Measurements from ENCODE around the gene ADIG. TPM values are rescaled to one million over a fixed set of nuclear protein-coding genes. Genes with fewer than 3 reads are reported as not detected.
"Not testable (repeated sequence)": the region's sequence is repeated elsewhere in the genome, so short reads cannot be mapped to it uniquely, and the experiment has no call there.

ADIG gene
- total RNA-seq, 1 donor from 2014 or later, result not detected

- intact Hi-C loops (cut with DNase I), result no loop called here
- DNase-seq (ENCODE audit: low spot score) (no peak), ATAC-seq (no peak)
Measured at GRCh38 chr20:38564680-38565079, 16.3 kb upstream of the ADIG start.

DNA sequence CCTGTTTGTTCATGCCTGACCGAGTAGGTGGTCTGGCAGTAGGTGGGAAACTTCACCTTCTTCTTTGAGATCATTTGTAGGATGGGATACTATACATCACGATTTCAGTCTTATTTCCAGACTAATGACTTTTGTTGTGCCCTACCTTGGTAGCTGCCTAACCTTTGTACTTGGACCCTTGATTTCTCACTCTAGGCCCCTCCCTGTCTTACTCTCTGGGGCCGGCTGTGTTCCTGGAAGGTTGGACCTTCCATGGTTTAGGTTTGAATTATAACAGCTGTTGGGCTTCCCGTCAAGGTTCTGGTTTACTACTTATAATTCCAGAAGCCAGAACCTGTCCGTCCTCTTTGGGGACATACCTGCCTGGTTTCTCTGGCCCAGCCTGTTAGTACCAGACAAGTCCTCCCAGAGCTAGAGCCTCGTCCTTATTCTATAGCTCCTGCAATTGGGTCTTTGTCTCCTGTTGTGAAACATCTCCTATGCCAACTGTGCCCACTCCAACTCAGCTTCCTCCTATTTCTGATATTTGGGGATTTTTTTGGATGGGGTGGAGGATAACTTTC, 14.9 kb upstream of the ADIG start:
- DNase-seq (ENCODE audit: low spot score) (no peak), ATAC-seq (no peak)

GRCh38 chr20:38569747-38570525, 11.1 kb upstream of the ADIG start:
- DNase-seq (ENCODE audit: low spot score) (no peak), ATAC-seq (no peak)
- intact Hi-C loops (cut with DNase I), result no loop called here

More for the DNA sequence above, 14.9 kb upstream of the ADIG start:
- intact Hi-C loops (cut with DNase I), result no loop called here

- no peak for ATAC-seq
- no peak for DNase-seq (ENCODE audit: low spot score)
- intact Hi-C loops (cut with DNase I), result no loop called here
Measured at GRCh38 chr20:38573413-38573812, 7.6 kb upstream of the ADIG start.

GRCh38 chr20:38579219-38579910, 1.6 kb upstream of the ADIG start:
- ATAC-seq, result no peak
- intact Hi-C loops (cut with DNase I), result no loop called here

GRCh38 chr20:38579921-38580320, 1.1 kb upstream of the ADIG start:
- ATAC-seq, result no peak
- DNase-seq (ENCODE audit: low spot score), result no peak
- intact Hi-C loops (cut with DNase I), result no loop called here

More at GRCh38 chr20:38579219-38579910, 1.6 kb upstream of the ADIG start:
- DNase-seq (ENCODE audit: low spot score), result no peak

DNA sequence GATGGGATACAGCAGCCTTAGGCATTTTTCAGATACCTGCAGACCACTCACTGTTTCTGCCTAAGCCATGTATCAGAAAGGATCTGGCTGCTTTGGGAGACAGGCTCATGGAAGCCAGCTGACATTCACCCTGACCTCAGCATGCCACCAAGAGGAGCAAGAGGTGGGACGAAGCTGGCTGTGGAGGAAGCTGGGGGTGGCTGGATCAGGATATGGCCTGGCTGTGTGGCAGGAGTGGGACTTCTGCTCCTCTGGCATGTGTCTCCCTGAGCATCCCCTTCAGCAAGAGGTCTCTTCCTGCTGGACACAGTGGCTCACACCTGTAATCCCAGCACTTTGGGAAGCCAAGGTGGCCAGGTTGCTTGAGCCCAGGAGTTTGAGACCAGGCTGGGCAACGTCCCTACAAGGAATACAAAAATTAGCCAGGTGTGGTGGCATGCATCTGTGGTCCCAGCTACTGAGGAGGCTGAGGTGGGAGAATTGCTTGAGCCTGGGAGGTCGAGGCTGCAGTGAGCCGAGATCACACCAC, 897 bp downstream of the ADIG start:
- DNase-seq (ENCODE audit: low spot score) (no peak), ATAC-seq (no peak)
- intact Hi-C loops (cut with DNase I), result no loop called here

GRCh38 chr20:38583306-38583705, 2.3 kb downstream of the ADIG start:
- no peak for DNase-seq (ENCODE audit: low spot score)
- ATAC-seq, result no peak
- intact Hi-C loops (cut with DNase I), result no loop called here

DNA sequence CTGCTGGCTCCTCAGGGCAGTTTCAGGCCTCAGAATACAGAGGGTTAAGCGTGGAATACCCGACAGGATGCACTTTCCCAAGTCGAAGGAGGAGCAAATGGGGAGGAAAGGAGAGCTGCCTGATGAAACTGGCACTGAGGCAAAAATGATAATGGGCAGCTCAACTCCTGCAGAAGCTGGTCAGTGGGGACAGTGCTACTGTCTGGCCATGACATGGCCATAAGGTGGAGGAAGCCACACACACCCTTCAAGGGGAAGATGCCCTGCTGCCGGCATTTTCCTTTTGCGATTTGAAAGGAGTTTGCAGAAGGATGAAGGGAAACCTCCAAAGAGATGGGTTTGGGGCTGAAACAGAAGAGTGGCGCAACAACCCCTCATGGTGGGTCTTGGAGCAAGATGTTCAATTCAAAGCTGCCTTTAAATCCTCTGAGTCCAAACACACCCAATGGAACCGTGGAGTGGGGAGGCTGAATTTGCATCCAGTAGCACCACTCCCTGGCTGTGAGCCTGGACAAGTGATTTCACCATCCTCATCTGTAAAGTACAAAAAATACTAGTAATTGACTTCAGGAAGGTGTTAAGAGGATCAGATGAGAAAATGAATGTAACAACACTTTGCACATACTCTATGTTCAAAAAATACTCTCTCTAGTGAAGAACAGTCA, 3.2 kb downstream of the ADIG start:
- ATAC-seq, result no peak
- intact Hi-C loops (cut with DNase I), result no loop called here
- DNase-seq (ENCODE audit: low spot score), result no peak

GRCh38 chr20:38585404-38586180, 4.6 kb downstream of the ADIG start:
- ATAC-seq (no peak), DNase-seq (ENCODE audit: low spot score) (no peak)
- intact Hi-C loops (cut with DNase I), result no loop called here

DNA sequence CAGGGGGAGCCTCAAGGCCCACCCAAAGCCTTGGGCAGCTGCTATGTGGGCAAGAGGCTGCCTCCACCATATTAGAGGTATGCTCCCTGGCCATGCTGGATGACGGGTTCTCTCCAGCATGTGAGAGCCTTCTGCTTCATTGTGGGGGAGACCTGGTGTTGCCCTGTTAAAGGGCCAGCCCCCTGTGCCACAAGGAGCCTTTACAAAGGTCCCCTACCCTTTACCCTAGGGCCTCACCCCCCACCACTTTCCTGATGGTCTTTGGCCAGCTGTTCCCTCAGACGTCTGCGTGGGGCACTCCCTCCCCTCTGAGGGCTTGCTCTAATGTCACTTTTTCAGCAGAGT, 5.2 kb downstream of the ADIG start:
- intact Hi-C loops (cut with DNase I), result no loop called here
- ATAC-seq, result no peak
- DNase-seq (ENCODE audit: low spot score), result no peak

- intact Hi-C loops (cut with DNase I), result no loop called here
- DNase-seq (ENCODE audit: low spot score) (no peak), ATAC-seq (no peak)
Measured at GRCh38 chr20:38588303-38588702, 7.3 kb downstream of the ADIG start.

GRCh38 chr20:38589351-38589750, 8.4 kb downstream of the ADIG start:
- no peak for ATAC-seq
- intact Hi-C loops (cut with DNase I), result no loop called here
- DNase-seq (ENCODE audit: low spot score), result no peak

DNA sequence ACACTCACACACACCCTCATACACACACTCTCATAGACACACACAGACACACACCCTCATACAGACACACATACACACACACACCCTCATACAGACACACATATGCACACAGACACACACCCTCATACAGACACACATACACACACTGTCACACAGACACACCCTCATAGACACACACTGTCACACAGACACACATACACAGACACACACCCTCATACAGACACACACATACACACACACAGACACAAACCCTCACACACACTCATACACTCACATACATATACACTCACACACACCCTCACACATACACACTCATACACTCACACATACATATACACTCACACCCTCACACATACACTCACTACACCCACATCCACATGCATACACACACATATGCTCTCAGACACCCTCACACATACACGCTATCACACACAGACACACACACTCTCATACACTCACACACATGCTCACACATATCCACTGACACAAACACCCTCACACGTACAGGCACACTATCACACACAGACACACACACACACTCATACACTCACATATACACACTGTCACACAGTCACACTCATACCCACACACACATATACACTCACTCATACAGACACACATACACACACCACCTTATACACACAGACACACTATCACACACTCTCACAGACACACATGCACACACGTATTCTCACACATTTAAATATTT, 9.1 kb downstream of the ADIG start:
- intact Hi-C loops (cut with DNase I), result no loop called here
- no peak for ATAC-seq
- no peak for DNase-seq (ENCODE audit: low spot score)

DNA sequence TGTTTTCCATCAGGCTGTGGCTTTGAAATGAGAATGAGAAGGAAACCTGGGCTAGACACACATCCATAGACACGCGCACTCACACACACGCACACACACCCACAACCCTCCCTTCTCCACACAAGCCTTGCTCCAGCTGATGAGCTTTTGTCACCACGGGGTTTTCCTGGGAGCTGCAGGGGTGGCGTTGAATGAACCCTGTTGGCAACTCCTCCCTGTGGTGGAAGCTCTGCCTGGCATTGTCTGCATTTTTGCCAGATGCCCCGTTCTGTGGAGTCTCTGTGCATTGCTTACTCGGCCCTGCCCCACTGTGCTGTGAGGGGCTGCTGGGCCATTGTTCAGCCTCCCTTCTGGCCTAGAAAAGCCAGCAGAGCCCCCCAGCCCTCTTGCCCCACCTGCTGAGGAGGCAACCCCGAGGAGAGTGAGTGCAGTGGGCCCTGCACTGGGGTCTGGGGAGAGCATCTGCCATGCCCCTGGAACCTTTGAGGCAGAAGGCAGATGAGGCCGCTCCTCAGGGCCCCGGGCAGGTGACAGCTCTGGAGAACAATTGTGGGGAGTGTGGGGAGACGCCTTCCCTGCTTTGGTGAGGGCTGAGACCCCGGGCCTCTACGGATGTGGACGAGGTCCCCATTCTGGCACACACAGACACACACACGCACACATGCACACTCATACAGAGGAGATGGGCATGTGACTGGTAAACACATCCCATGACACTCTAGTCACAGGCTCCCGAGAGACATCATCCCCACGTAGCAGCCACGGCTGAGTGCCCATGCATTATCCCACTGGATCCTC, 9.9 kb downstream of the ADIG start:
- DNase-seq (ENCODE audit: low spot score), result no peak
- intact Hi-C loops (cut with DNase I), result no loop called here
- ATAC-seq, result no peak

DNA sequence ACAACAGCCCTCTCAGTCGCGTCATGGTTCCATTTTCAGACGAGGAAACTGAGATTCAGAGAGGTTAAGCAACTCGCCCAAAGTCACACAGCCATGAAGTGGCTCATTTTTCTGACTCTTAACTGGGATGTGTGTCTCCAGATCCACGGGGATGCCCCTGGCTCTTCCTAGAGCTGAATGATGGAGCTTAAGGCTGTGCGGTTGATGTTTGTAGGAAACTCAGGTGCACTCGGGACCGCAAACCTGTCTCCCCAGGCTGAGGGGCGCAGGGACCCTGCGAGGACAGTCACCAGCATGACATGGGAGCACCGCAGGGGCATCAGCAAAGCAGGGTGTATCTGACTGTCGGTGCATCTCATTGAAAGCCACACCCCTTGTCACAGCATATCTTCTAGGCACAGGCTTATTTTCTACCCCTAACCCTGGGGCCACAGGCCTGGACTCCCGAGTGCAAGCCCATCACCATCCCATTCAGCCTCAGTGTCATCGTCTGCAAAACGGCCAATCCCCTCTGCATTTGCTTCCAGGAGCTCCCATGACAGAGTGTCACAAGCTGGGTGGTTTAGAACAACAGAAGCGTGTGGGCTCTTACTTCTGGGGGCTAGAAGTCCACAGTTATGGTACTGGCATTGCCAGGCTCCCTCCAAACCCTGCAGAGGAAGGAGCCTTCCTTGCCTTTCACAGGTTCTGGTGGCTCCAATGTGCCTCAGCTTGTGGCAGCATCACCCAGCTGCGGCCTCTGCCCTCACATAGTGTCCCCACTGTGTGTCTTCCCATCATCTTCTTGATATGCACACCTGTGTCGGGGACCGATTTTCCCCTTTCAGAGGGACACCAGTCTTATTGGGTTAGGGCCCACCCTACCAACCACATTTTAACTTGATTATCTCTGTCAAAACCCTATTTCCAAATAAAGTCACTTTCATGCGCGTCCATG, 10.7 kb downstream of the ADIG start:
- intact Hi-C loops (cut with DNase I), result no loop called here
- DNase-seq (ENCODE audit: low spot score) (no peak), ATAC-seq (no peak)

GRCh38 chr20:38592411-38592790, 11.4 kb downstream of the ADIG start:
- intact Hi-C loops (cut with DNase I); ATAC-seq; DNase-seq (ENCODE audit: low spot score): not testable (repeated sequence)
